ENCODE measurements around the gene EML2.

Gene EML2

GRCh38 chr19:45601115-45601514 lies 38.1 kb downstream of the EML2 start:
- TF ChIP-seq EZH2phosphoT487 (IDR thresholded peaks at IDR 0.05; ENCODE audit: borderline replicate concordance, low read length) = no peak
- TF ChIP-seq, protein P1, sequence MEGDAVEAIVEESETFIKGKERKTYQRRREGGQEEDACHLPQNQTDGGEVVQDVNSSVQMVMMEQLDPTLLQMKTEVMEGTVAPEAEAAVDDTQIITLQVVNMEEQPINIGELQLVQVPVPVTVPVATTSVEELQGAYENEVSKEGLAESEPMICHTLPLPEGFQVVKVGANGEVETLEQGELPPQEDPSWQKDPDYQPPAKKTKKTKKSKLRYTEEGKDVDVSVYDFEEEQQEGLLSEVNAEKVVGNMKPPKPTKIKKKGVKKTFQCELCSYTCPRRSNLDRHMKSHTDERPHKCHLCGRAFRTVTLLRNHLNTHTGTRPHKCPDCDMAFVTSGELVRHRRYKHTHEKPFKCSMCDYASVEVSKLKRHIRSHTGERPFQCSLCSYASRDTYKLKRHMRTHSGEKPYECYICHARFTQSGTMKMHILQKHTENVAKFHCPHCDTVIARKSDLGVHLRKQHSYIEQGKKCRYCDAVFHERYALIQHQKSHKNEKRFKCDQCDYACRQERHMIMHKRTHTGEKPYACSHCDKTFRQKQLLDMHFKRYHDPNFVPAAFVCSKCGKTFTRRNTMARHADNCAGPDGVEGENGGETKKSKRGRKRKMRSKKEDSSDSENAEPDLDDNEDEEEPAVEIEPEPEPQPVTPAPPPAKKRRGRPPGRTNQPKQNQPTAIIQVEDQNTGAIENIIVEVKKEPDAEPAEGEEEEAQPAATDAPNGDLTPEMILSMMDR (IDR thresholded peaks at IDR 0.05; ENCODE audit: low read depth, low read length, poor library complexity, severe bottlenecking) = no peak
- H3K4me3 ChIP-seq (ENCODE audit: low read length) = no peak overlapping the region
- H3K36me3 ChIP-seq (ENCODE audit: control insufficient read depth, low read length) = no peaks in the 10 kb centered on the region
- no peaks in the 10 kb centered on the region for H3K79me2 ChIP-seq (ENCODE audit: control insufficient read depth, low read length)
- H3K9me2 ChIP-seq (replicated peaks; ENCODE audit: control insufficient read depth, low read length) = no peaks in the 10 kb centered on the region
- peaks cover 61% of the 10 kb centered on the region for H3K27me3 ChIP-seq (ENCODE audit: control insufficient read depth, low read length)
- H3K4me2 ChIP-seq (ENCODE audit: low read length) = no peak overlapping the region
- peaks cover 28% of the 10 kb centered on the region for H3K4me1 ChIP-seq (ENCODE audit: control insufficient read depth, low read length)
- H3K27ac ChIP-seq (ENCODE audit: low read depth, low read length) = no peak overlapping the region
- H4K20me1 ChIP-seq (ENCODE audit: control insufficient read depth, insufficient read depth, low read depth, low read length) = no peaks in the 10 kb centered on the region; the same call in 1 of the 2 replicates
- H3F3A ChIP-seq (ENCODE audit: control insufficient read depth, insufficient read depth) = no peaks in the 10 kb centered on the region
- no peaks in the 10 kb centered on the region for H3K9me3 ChIP-seq (ENCODE audit: control insufficient read depth, insufficient read depth, low read length)

- H3K9me2 ChIP-seq (replicated peaks; ENCODE audit: control insufficient read depth, low read length) = no peaks in the 10 kb centered on the region
- H3F3A ChIP-seq (ENCODE audit: control insufficient read depth, insufficient read depth) = no peaks in the 10 kb centered on the region
- no peak for TF ChIP-seq EZH2phosphoT487 (IDR thresholded peaks at IDR 0.05; ENCODE audit: borderline replicate concordance, low read length)
- TF ChIP-seq, protein P1 (IDR thresholded peaks at IDR 0.05; ENCODE audit: low read depth, low read length, poor library complexity, severe bottlenecking) = no peak
- no peaks in the 10 kb centered on the region for H3K36me3 ChIP-seq (ENCODE audit: control insufficient read depth, low read length)
- peaks cover 28% of the 10 kb centered on the region for H3K4me1 ChIP-seq (ENCODE audit: control insufficient read depth, low read length)
- H3K27ac ChIP-seq (ENCODE audit: low read depth, low read length) = no peak overlapping the region
- H3K79me2 ChIP-seq (ENCODE audit: control insufficient read depth, low read length) = no peaks in the 10 kb centered on the region
- H3K27me3 ChIP-seq (ENCODE audit: control insufficient read depth, low read length) = peaks cover 67% of the 10 kb centered on the region
- H3K4me3 ChIP-seq (ENCODE audit: low read length) = no peak overlapping the region
- H3K9me3 ChIP-seq (ENCODE audit: control insufficient read depth, insufficient read depth, low read length) = no peaks in the 10 kb centered on the region
- H4K20me1 ChIP-seq (ENCODE audit: control insufficient read depth, insufficient read depth, low read depth, low read length) = no peaks in the 10 kb centered on the region; the same call in 1 of the 2 replicates
- H3K4me2 ChIP-seq (ENCODE audit: low read length) = no peak overlapping the region
These were observed 38.8 kb downstream of the EML2 start for GRCh38 chr19:45600340-45600885.

GRCh38 chr19:45599286-45599685 lies 39.9 kb downstream of the EML2 start:
- H3K27ac ChIP-seq (ENCODE audit: low read depth, low read length) = no peak overlapping the region
- H3K4me1 ChIP-seq (ENCODE audit: control insufficient read depth, low read length) = peaks cover 28% of the 10 kb centered on the region
- H3K4me3 ChIP-seq (ENCODE audit: low read length) = no peak overlapping the region
- TF ChIP-seq, protein P1 (IDR thresholded peaks at IDR 0.05; ENCODE audit: low read depth, low read length, poor library complexity, severe bottlenecking) = no peak
- no peak for TF ChIP-seq EZH2phosphoT487 (IDR thresholded peaks at IDR 0.05; ENCODE audit: borderline replicate concordance, low read length)
- H3K9me2 ChIP-seq (replicated peaks; ENCODE audit: control insufficient read depth, low read length) = no peaks in the 10 kb centered on the region
- peaks cover 67% of the 10 kb centered on the region for H3K27me3 ChIP-seq (ENCODE audit: control insufficient read depth, low read length)
- H3K4me2 ChIP-seq (ENCODE audit: low read length) = peak overlapping the region; percentile 72
- H3F3A ChIP-seq (ENCODE audit: control insufficient read depth, insufficient read depth) = no peaks in the 10 kb centered on the region
- no peaks in the 10 kb centered on the region for H3K9me3 ChIP-seq (ENCODE audit: control insufficient read depth, insufficient read depth, low read length)
- no peaks in the 10 kb centered on the region for H3K36me3 ChIP-seq (ENCODE audit: control insufficient read depth, low read length)
- H4K20me1 ChIP-seq (ENCODE audit: control insufficient read depth, insufficient read depth, low read depth, low read length) = no peaks in the 10 kb centered on the region; the same call in 1 of the 2 replicates
- H3K79me2 ChIP-seq (ENCODE audit: control insufficient read depth, low read length) = no peaks in the 10 kb centered on the region
